ENCODE data around the gene ADAMTSL3.

- TF ChIP-seq EZH2 (IDR thresholded peaks at IDR 0.05; ENCODE audit: borderline replicate concordance, insufficient read depth, low read length, poor library complexity, severe bottlenecking) (no peak), RAD21 (conservative IDR thresholded peaks at IDR 0.05) (no peak), CTCF (IDR thresholded peaks at IDR 0.05; ENCODE audit: poor library complexity, severe bottlenecking) (no peak), SMC3 (conservative IDR thresholded peaks at IDR 0.05; ENCODE audit: poor library complexity) (no peak), POLR2AphosphoS5 (IDR thresholded peaks at IDR 0.05) (no peak), TAF1 (IDR thresholded peaks at IDR 0.05; ENCODE audit: low read depth) (no peak), MXI1 (conservative IDR thresholded peaks at IDR 0.05; ENCODE audit: poor library complexity, severe bottlenecking) (no peak), EP300 (conservative IDR thresholded peaks at IDR 0.05; ENCODE audit: poor library complexity, severe bottlenecking) (no peak), REST (IDR thresholded peaks at IDR 0.05; ENCODE audit: borderline replicate concordance) (no peak)
Measured at GRCh38 chr15:83604549-83604948, 49.4 kb upstream of the ADAMTSL3 start.

Measured in neural cell (in vitro differentiated cells).